ENCODE data around the gene CDH4. TPM values are rescaled to one million over a fixed set of nuclear protein-coding genes. Genes with fewer than 3 reads are reported as not detected.
"Not testable (repeated sequence)": the region's sequence is repeated elsewhere in the genome, so short reads cannot be mapped to it uniquely, and the experiment has no call there.

CDH4 gene
- total RNA-seq, 2 experiments from 2014 or later: 0.10 to 0.15 TPM

GRCh38 chr20:61273024-61273423 is 21.0 kb downstream of the CDH4 start:
- H3K4me3 Mint-ChIP-seq; H3K27ac Mint-ChIP-seq; H3K27me3 Mint-ChIP-seq (ENCODE audit: low read depth); H3K4me1 Mint-ChIP-seq (ENCODE audit: low read depth); intact Hi-C loops (cut with micrococcal nuclease); CTCF ChIA-PET; H3K36me3 Mint-ChIP-seq (ENCODE audit: low read depth); DNase-seq: not testable (repeated sequence)
- H3K9me3 Mint-ChIP-seq: peaks cover 14% of the 10 kb centered on the region

- H3K36me3 Mint-ChIP-seq (ENCODE audit: low read depth); H3K27me3 Mint-ChIP-seq (ENCODE audit: low read depth); H3K27ac Mint-ChIP-seq; H3K4me3 Mint-ChIP-seq; CTCF ChIA-PET; DNase-seq; H3K4me1 Mint-ChIP-seq (ENCODE audit: low read depth); intact Hi-C loops (cut with micrococcal nuclease): not testable (repeated sequence)
- peaks cover 14% of the 10 kb centered on the region for H3K9me3 Mint-ChIP-seq
Observed at GRCh38 chr20:61273666-61274065, 21.6 kb downstream of the CDH4 start.

GRCh38 chr20:61274326-61274725 is 22.3 kb downstream of the CDH4 start:
- intact Hi-C loops (cut with micrococcal nuclease): no loop called here
- Mint-ChIP-seq H3K27ac (no peak overlapping the region), H3K27me3 (ENCODE audit: low read depth) (peaks cover 7% of the 10 kb centered on the region), H3K36me3 (ENCODE audit: low read depth) (no peaks in the 10 kb centered on the region), H3K4me1 (ENCODE audit: low read depth) (no peaks in the 10 kb centered on the region), H3K4me3 (no peak overlapping the region), H3K9me3 (peaks cover 14% of the 10 kb centered on the region)
- DNase-seq: no peak
- CTCF ChIA-PET: interaction anchor here (0.7 kb wide), 1 partner anchor 290 kb away, joined by 3 read pairs; no protein-coding TSS in a partner anchor

GRCh38 chr20:61278296-61278695 is 26.2 kb downstream of the CDH4 start:
- intact Hi-C loops (cut with micrococcal nuclease): no loop called here
- H3K36me3 Mint-ChIP-seq (ENCODE audit: low read depth): no peaks in the 10 kb centered on the region
- CTCF ChIA-PET: no interaction called here
- H3K27me3 Mint-ChIP-seq (ENCODE audit: low read depth): peaks cover 2% of the 10 kb centered on the region
- H3K9me3 Mint-ChIP-seq: peaks cover 15% of the 10 kb centered on the region
- DNase-seq: no peak
- H3K4me1 Mint-ChIP-seq (ENCODE audit: low read depth): no peaks in the 10 kb centered on the region
- no peak overlapping the region for H3K4me3 Mint-ChIP-seq
- H3K27ac Mint-ChIP-seq: no peak overlapping the region

- peaks cover 13% of the 10 kb centered on the region for H3K9me3 Mint-ChIP-seq
- no peak for DNase-seq
- no peak overlapping the region for H3K4me3 Mint-ChIP-seq
- H3K36me3 Mint-ChIP-seq (ENCODE audit: low read depth): no peaks in the 10 kb centered on the region
- no peaks in the 10 kb centered on the region for H3K27me3 Mint-ChIP-seq (ENCODE audit: low read depth)
- CTCF ChIA-PET: no interaction called here
- H3K4me1 Mint-ChIP-seq (ENCODE audit: low read depth): no peaks in the 10 kb centered on the region
- H3K27ac Mint-ChIP-seq: no peak overlapping the region
- intact Hi-C loops (cut with micrococcal nuclease): no loop called here
Observed at GRCh38 chr20:61279621-61280150, 27.6 kb downstream of the CDH4 start.

- no peaks in the 10 kb centered on the region for H3K27me3 Mint-ChIP-seq (ENCODE audit: low read depth)
- no peaks in the 10 kb centered on the region for H3K36me3 Mint-ChIP-seq (ENCODE audit: low read depth)
- CTCF ChIA-PET: no interaction called here
- no peaks in the 10 kb centered on the region for H3K4me1 Mint-ChIP-seq (ENCODE audit: low read depth)
- no peak overlapping the region for H3K27ac Mint-ChIP-seq
- peaks cover 9% of the 10 kb centered on the region for H3K9me3 Mint-ChIP-seq
- no peak for DNase-seq
- no peak overlapping the region for H3K4me3 Mint-ChIP-seq
- intact Hi-C loops (cut with micrococcal nuclease): no loop called here
Observed at GRCh38 chr20:61280217-61280980, 28.3 kb downstream of the CDH4 start.

GRCh38 chr20:61281286-61281795 is 29.3 kb downstream of the CDH4 start:
- intact Hi-C loops (cut with micrococcal nuclease): no loop called here
- H3K27me3 Mint-ChIP-seq (ENCODE audit: low read depth): no peaks in the 10 kb centered on the region
- H3K4me1 Mint-ChIP-seq (ENCODE audit: low read depth): no peaks in the 10 kb centered on the region
- no peak overlapping the region for H3K27ac Mint-ChIP-seq
- no peak for DNase-seq
- H3K36me3 Mint-ChIP-seq (ENCODE audit: low read depth): no peaks in the 10 kb centered on the region
- CTCF ChIA-PET: interaction anchor here (0.7 kb wide), 1 partner anchor 636 kb away, joined by 3 read pairs; no protein-coding TSS in a partner anchor
- H3K4me3 Mint-ChIP-seq: no peak overlapping the region
- peaks cover 5% of the 10 kb centered on the region for H3K9me3 Mint-ChIP-seq

- no peak for DNase-seq
- H3K27ac Mint-ChIP-seq: no peak overlapping the region
- H3K27me3 Mint-ChIP-seq (ENCODE audit: low read depth): no peaks in the 10 kb centered on the region
- peaks cover 5% of the 10 kb centered on the region for H3K9me3 Mint-ChIP-seq
- no peak overlapping the region for H3K4me3 Mint-ChIP-seq
- H3K4me1 Mint-ChIP-seq (ENCODE audit: low read depth): no peaks in the 10 kb centered on the region
- no peaks in the 10 kb centered on the region for H3K36me3 Mint-ChIP-seq (ENCODE audit: low read depth)
- intact Hi-C loops (cut with micrococcal nuclease): no loop called here
- CTCF ChIA-PET: no interaction called here
Observed at GRCh38 chr20:61284752-61285151, 32.7 kb downstream of the CDH4 start.

GRCh38 chr20:61285152-61285645 is 33.1 kb downstream of the CDH4 start:
- Mint-ChIP-seq H3K27me3 (ENCODE audit: low read depth) (no peaks in the 10 kb centered on the region), H3K4me1 (ENCODE audit: low read depth) (no peaks in the 10 kb centered on the region), H3K27ac (no peak overlapping the region), H3K9me3 (peaks cover 5% of the 10 kb centered on the region), H3K4me3 (no peak overlapping the region), H3K36me3 (ENCODE audit: low read depth) (no peaks in the 10 kb centered on the region)
- CTCF ChIA-PET: no interaction called here
- DNase-seq: no peak
- intact Hi-C loops (cut with micrococcal nuclease): no loop called here

GRCh38 chr20:61285691-61286090 is 33.6 kb downstream of the CDH4 start:
- no peak for DNase-seq
- Mint-ChIP-seq H3K27me3 (ENCODE audit: low read depth) (no peaks in the 10 kb centered on the region), H3K4me3 (no peak overlapping the region), H3K4me1 (ENCODE audit: low read depth) (no peaks in the 10 kb centered on the region), H3K9me3 (peaks cover 5% of the 10 kb centered on the region), H3K27ac (no peak overlapping the region), H3K36me3 (ENCODE audit: low read depth) (no peaks in the 10 kb centered on the region)
- CTCF ChIA-PET: no interaction called here
- intact Hi-C loops (cut with micrococcal nuclease): no loop called here

GRCh38 chr20:61287583-61288275 is 35.7 kb downstream of the CDH4 start:
- CTCF ChIA-PET: no interaction called here
- intact Hi-C loops (cut with micrococcal nuclease): no loop called here
- H3K27me3 Mint-ChIP-seq (ENCODE audit: low read depth): no peaks in the 10 kb centered on the region
- no peak for DNase-seq
- H3K27ac Mint-ChIP-seq: no peak overlapping the region
- no peak overlapping the region for H3K4me3 Mint-ChIP-seq
- no peaks in the 10 kb centered on the region for H3K36me3 Mint-ChIP-seq (ENCODE audit: low read depth)
- no peaks in the 10 kb centered on the region for H3K4me1 Mint-ChIP-seq (ENCODE audit: low read depth)
- H3K9me3 Mint-ChIP-seq: peaks cover 1% of the 10 kb centered on the region

GRCh38 chr20:61288331-61288784 is 36.3 kb downstream of the CDH4 start:
- Mint-ChIP-seq H3K27ac (no peak overlapping the region), H3K27me3 (ENCODE audit: low read depth) (no peaks in the 10 kb centered on the region), H3K4me1 (ENCODE audit: low read depth) (no peaks in the 10 kb centered on the region), H3K4me3 (no peak overlapping the region), H3K9me3 (peaks cover 1% of the 10 kb centered on the region), H3K36me3 (ENCODE audit: low read depth) (no peaks in the 10 kb centered on the region)
- intact Hi-C loops (cut with micrococcal nuclease): no loop called here
- CTCF ChIA-PET: no interaction called here
- DNase-seq: no peak
